ENCODE results near the gene SPTSSB. TPM values are rescaled to one million over a fixed set of nuclear protein-coding genes. Genes with fewer than 3 reads are reported as not detected.

The SPTSSB gene
- total RNA-seq, 1 experiment from 2014 or later: 3.7 TPM

- CTCF ChIA-PET: no interaction called here
- no peak for ATAC-seq
- BruUV-seq (replicated peaks): no TSS peak
These were observed 24.0 kb upstream of the SPTSSB start for GRCh38 chr3:161395115-161396012.

GRCh38 chr3:161393803-161394202 is 22.5 kb upstream of the SPTSSB start:
- ChIA-PET CTCF (no interaction called here), POLR2A (no interaction called here)
- no peaks in the 10 kb centered on the region for H3K36me3 ChIP-seq (ENCODE audit: control insufficient read depth, insufficient read depth, low read length)
- peaks cover 7% of the 10 kb centered on the region for H3K9me3 ChIP-seq (ENCODE audit: control insufficient read depth, insufficient read depth, low read depth, low read length)
- H3K4me1 ChIP-seq (ENCODE audit: control insufficient read depth, insufficient read depth, low read length): no peaks in the 10 kb centered on the region
- H3K4me3 ChIP-seq (ENCODE audit: low read depth in 2 of 2, low read length in 2 of 2): no peak overlapping the region
- H3K27ac ChIP-seq (ENCODE audit: low read length): no peak overlapping the region
- in situ Hi-C loops (cut with HindIII; ENCODE audit: low pct_unique_long_range_greater_than_20kb, low sequenced_read_pairs): no loop called here
- H3K27me3 ChIP-seq (ENCODE audit: control insufficient read depth, insufficient read depth, low read length): no peaks in the 10 kb centered on the region
- DNase-seq (ENCODE audit: low read depth, low spot score) (no peak), ATAC-seq (no peak)
- no peak for TF ChIP-seq SIN3A (IDR thresholded peaks at IDR 0.05; ENCODE audit: borderline replicate concordance, insufficient read depth, low read depth, low read length)
- TF ChIP-seq POLR2AphosphoS5 (IDR thresholded peaks at IDR 0.05; ENCODE audit: low read depth, low read length): no peak
- no peak for TF ChIP-seq REST (IDR thresholded peaks at IDR 0.05; ENCODE audit: insufficient read depth in 1 of 2, low read depth in 2 of 2, low read length in 1 of 2)
- no peak for TF ChIP-seq TCF7L2 (IDR thresholded peaks at IDR 0.05; ENCODE audit: low read depth, low read length)
- no peak for TF ChIP-seq CTCF (IDR thresholded peaks at IDR 0.05)
- no TSS peak for BruUV-seq (replicated peaks)
- intact Hi-C loops (cut with micrococcal nuclease; ENCODE audit: unreplicated experiment): no loop called here

More at GRCh38 chr3:161395115-161396012, 24.0 kb upstream of the SPTSSB start:
- Histone ChIP-seq H3K36me3 (ENCODE audit: control insufficient read depth, insufficient read depth, low read length) (no peaks in the 10 kb centered on the region), H3K27me3 (ENCODE audit: control insufficient read depth, insufficient read depth, low read length) (no peaks in the 10 kb centered on the region), H3K27ac (ENCODE audit: low read length) (no peak overlapping the region), H3K4me1 (ENCODE audit: control insufficient read depth, insufficient read depth, low read length) (no peaks in the 10 kb centered on the region), H3K4me3 (ENCODE audit: low read depth in 2 of 2, low read length in 2 of 2) (no peak overlapping the region), H3K9me3 (ENCODE audit: control insufficient read depth, insufficient read depth, low read depth, low read length) (no peaks in the 10 kb centered on the region)
- in situ Hi-C loops (cut with HindIII; ENCODE audit: low pct_unique_long_range_greater_than_20kb, low sequenced_read_pairs): no loop called here
- POLR2A ChIA-PET: no interaction called here
- no peak for TF ChIP-seq TCF7L2 (IDR thresholded peaks at IDR 0.05; ENCODE audit: low read depth, low read length)
- DNase-seq (ENCODE audit: low read depth, low spot score): no peak
- intact Hi-C loops (cut with micrococcal nuclease; ENCODE audit: unreplicated experiment): no loop called here

- no peak overlapping the region for H3K4me3 ChIP-seq (ENCODE audit: low read depth in 2 of 2, low read length in 2 of 2)
- BruUV-seq (replicated peaks): no TSS peak
- H3K27me3 ChIP-seq (ENCODE audit: control insufficient read depth, insufficient read depth, low read length): no peaks in the 10 kb centered on the region
- in situ Hi-C loops (cut with HindIII; ENCODE audit: low pct_unique_long_range_greater_than_20kb, low sequenced_read_pairs): no loop called here
- intact Hi-C loops (cut with micrococcal nuclease; ENCODE audit: unreplicated experiment): no loop called here
- no peak overlapping the region for H3K27ac ChIP-seq (ENCODE audit: low read length)
- DNase-seq (ENCODE audit: low read depth, low spot score): no peak
- ATAC-seq: no peak
- H3K4me1 ChIP-seq (ENCODE audit: control insufficient read depth, insufficient read depth, low read length): no peaks in the 10 kb centered on the region
- no peaks in the 10 kb centered on the region for H3K36me3 ChIP-seq (ENCODE audit: control insufficient read depth, insufficient read depth, low read length)
- CTCF ChIA-PET: no interaction called here
- POLR2A ChIA-PET: no interaction called here
- no peak for TF ChIP-seq REST (IDR thresholded peaks at IDR 0.05; ENCODE audit: insufficient read depth in 1 of 2, low read depth in 2 of 2, low read length in 1 of 2)
- TF ChIP-seq CTCF (IDR thresholded peaks at IDR 0.05): no peak
- TF ChIP-seq TCF7L2 (IDR thresholded peaks at IDR 0.05; ENCODE audit: low read depth, low read length): no peak
- no peak for TF ChIP-seq POLR2AphosphoS5 (IDR thresholded peaks at IDR 0.05; ENCODE audit: low read depth, low read length)
- no peak for TF ChIP-seq SIN3A (IDR thresholded peaks at IDR 0.05; ENCODE audit: borderline replicate concordance, insufficient read depth, low read depth, low read length)
- peaks cover 7% of the 10 kb centered on the region for H3K9me3 ChIP-seq (ENCODE audit: control insufficient read depth, insufficient read depth, low read depth, low read length)
These were observed 22.0 kb upstream of the SPTSSB start for GRCh38 chr3:161393310-161393709.

All from Panc1 (cell line).